Esophagus squamous epithelium (tissue), 5 donors: ENCODE results near the gene CEACAM16. TPM values are rescaled to one million over a fixed set of nuclear protein-coding genes. Genes with fewer than 3 reads are reported as not detected.

Source experiments
- DNase-seq: peaks from one replicate; lab custom pipeline; 2025; lab: John Stamatoyannopoulos, UW
- H3K27ac ChIP-seq, 4 donors: fragments of 200-600 bp; sonication (generic); one replicate each; pipeline ENCODE4 v1.5.1; 2016 to 2019; ENCODE audit warnings: mild to moderate bottlenecking in 1 of 4
- H3K27me3 ChIP-seq, 4 donors: fragments of 200-600 bp; sonication (generic); 1 replicate in 3 of 4; 2 replicates in 1 of 4; pipeline versions ENCODE4 v1.5.1 to v1.6.0; 2017 to 2021; ENCODE audit warnings: antibody characterized with exemption in 1 of 4
- H3K36me3 ChIP-seq, 3 donors: fragments of 200-600 bp; sonication (generic); one replicate each; pipeline ENCODE4 v1.5.1; 2016 to 2019
- H3K4me1 ChIP-seq, 3 donors: fragments of 200-600 bp; sonication (generic); one replicate each; pipeline ENCODE4 v1.5.1; 2017 to 2019
- H3K4me3 ChIP-seq, 4 donors: fragments of 200-600 bp; sonication (generic); 1 replicate in 3 of 4; 2 replicates in 1 of 4; pipeline ENCODE4 v1.5.1; 2016 to 2019; ENCODE audit warnings: mild to moderate bottlenecking in 2 of 4, moderate library complexity in 1 of 4
- H3K9me3 ChIP-seq, 3 donors: fragments of 200-600 bp; sonication (generic); one replicate each; pipeline ENCODE4 v1.5.1; 2016 to 2019
- POLR2A ChIP-seq, 4 donors: fragments of 450-650 bp; IDR thresholded peaks; one replicate each; pipeline ENCODE4 v1.6.1; 2017; ENCODE audit warnings: antibody characterized with exemption in 4 of 4, mild to moderate bottlenecking in 4 of 4, moderate library complexity in 3 of 4
- WGBS, 2 donors: methylation state at CpG; one replicate each; pipeline ENCODE4 v1.1.5; 2018; 5-methylcytosine and 5-hydroxymethylcytosine counted together
- intact Hi-C: fragments of 100-400 bp; cut with DNase I; formaldehyde crosslinking; loops from one replicate; pipeline ENCODE4 v1.15.0; 2022
- total RNA-seq, 4 donors: library from RNA; depleted of rRNA; stranded (reverse); fragments of >200 nt; gene quantifications; one replicate each; pipeline ENCODE4 v1.1.0, GENCODE V29; 2016
- TF ChIP-seq, protein P1 (sequence below), 6 experiments: fragments of 450-650 bp in 4 of 6; fragments of 200-600 bp in 2 of 6; sonication (generic) in 2 of 6; IDR thresholded peaks; one replicate each; pipeline ENCODE4 v1.5.1; 2016 to 2019; ENCODE audit warnings: antibody characterized with exemption in 6 of 6, mild to moderate bottlenecking in 4 of 6, moderate library complexity in 4 of 6
- donor health status: DM: yes; HTN: yes; CAD: no.

Gene CEACAM16
- total RNA-seq, 4 donors from 2014 or later = not detected

DNA sequence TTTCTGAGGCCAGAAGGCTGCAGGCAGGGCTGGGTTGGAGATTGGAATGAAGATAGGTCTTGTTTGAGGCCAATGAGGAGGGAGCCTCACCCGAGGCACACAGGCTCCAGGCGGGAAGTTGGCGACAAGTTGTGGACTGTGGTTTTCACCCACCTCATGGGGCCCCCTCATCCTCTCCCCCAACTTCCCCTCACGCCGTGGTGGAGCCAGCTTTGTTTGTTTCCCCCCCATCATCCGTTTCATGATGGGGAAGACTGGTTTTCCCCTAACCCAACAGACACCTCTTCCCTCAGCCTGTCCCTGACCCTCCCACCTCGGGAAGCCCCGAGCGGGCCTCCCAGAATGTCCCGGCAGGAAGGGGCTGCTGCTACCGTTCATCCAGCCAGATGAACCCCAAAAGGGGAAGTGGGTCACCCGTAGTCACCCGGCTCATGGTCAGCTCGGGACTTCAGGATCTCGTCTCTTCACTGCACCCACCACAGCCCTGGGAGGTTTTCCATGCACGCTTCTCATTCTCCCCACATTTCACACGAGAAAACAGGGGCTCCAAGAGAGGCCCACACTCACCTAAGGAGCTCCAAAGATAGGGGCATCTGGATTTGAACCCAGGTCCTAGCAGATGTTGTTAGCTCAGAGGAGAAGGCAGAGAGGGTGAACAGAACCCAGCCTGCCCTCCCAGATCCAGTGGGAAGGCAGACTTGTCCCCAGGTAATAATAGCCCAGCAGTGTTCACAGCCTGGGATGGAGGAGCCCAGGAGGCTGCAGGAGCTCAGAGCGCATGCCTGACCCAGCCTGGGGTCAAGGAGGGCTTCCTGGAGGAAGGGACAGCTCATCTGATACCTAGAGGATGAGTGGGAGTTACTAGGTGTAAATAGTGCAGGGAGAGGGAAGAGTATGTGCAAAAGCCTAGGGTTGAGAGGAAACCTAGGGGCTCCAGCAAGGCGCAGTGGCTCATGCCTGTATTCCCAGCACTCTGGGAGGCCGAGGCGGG is 23.5 kb downstream of the CEACAM16 start:
- Histone ChIP-seq H3K27me3 (no peaks in the 10 kb centered on the region), H3K4me1 (peaks cover 34 to 70% (median 57%) of the 10 kb centered on the region in 3 donors), H3K27ac (peak overlapping the region in 2 of 4 donors; percentile 2 to 62), H3K4me3 (no peak overlapping the region), H3K36me3 (no peaks in the 10 kb centered on the region), H3K9me3 (no peaks in the 10 kb centered on the region)
- no peak for DNase-seq
- 50 to 55% methylated on average over 7 to 8 of the region's 21 CpGs for WGBS, 2 donors
- intact Hi-C loops = loop anchor here (5.0 to 10.0 kb wide), 2 partner anchors 50 to 122 kb away; partner anchors contain the start of gene NECTIN2
- no peak for TF ChIP-seq POLR2A (IDR thresholded peaks at IDR 0.05)
- TF ChIP-seq, protein P1, sequence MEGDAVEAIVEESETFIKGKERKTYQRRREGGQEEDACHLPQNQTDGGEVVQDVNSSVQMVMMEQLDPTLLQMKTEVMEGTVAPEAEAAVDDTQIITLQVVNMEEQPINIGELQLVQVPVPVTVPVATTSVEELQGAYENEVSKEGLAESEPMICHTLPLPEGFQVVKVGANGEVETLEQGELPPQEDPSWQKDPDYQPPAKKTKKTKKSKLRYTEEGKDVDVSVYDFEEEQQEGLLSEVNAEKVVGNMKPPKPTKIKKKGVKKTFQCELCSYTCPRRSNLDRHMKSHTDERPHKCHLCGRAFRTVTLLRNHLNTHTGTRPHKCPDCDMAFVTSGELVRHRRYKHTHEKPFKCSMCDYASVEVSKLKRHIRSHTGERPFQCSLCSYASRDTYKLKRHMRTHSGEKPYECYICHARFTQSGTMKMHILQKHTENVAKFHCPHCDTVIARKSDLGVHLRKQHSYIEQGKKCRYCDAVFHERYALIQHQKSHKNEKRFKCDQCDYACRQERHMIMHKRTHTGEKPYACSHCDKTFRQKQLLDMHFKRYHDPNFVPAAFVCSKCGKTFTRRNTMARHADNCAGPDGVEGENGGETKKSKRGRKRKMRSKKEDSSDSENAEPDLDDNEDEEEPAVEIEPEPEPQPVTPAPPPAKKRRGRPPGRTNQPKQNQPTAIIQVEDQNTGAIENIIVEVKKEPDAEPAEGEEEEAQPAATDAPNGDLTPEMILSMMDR (IDR thresholded peaks at IDR 0.05) = no peak

DNA sequence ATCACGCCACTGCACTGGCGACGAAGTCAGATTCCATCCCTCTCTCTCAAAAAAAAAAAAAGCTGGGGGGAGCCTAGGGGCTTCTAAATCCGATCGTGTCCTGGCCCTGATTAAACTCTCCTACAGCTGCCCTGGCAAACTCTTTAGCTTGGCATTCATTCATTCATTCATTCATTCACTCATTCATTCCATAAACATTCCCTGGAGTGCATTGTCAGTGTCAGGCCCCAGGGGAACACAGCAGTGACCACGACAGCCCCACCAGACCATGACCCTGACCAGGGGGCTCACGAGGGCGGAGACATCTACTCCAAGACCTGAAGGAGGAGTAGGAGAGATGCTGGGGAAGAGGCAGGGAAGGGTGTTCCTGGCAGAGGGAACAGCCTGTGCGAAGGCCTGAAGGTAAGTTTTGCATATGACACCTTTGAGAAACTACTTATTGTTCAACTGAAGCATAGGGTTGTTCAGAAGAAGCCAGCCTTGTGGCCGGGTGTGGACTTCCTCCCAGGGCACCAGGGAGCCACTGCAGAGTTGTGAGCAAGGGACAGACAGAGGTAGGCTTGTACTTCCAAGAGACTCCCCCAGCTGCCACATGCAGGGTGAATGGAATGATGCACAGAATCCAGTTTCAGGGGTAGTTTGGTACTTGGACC is 24.5 kb downstream of the CEACAM16 start:
- H3K9me3 ChIP-seq = no peaks in the 10 kb centered on the region
- TF ChIP-seq POLR2A (IDR thresholded peaks at IDR 0.05) = no peak
- TF ChIP-seq, protein P1 (IDR thresholded peaks at IDR 0.05) = no peak
- peaks cover 32 to 65% (median 50%) of the 10 kb centered on the region in 3 donors for H3K4me1 ChIP-seq
- H3K36me3 ChIP-seq = no peaks in the 10 kb centered on the region
- no peaks in the 10 kb centered on the region for H3K27me3 ChIP-seq
- peak overlapping the region in 3 of 4 donors; percentile 2 to 68 (median 24) for H3K27ac ChIP-seq
- H3K4me3 ChIP-seq = no peak overlapping the region
- 33 to 37% methylated on average over 7 to 10 of the region's 10 CpGs for WGBS, 2 donors
- intact Hi-C loops = loop anchor here (5.0 to 10.0 kb wide), 2 partner anchors 49 to 121 kb away; partner anchors contain the start of gene NECTIN2
- no peak for DNase-seq

DNA sequence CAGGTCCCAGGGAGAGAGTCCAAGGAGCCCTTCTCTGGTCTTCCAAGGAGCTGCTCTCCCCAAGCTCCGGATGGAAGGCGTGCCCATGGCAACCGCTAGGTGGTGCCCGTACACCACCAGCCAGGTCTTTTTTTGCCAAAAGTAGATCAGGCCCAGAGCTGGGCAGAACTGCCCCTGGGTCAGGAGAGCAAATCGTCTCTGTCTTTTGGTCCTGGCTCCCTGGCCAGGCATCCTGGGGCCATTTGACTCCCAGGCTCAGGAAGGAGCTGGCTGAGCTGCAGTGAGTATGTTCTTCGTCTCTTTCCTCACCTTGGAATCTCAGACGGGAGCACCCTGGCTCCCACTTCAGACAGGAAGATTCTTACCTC is 25.0 kb downstream of the CEACAM16 start:
- Histone ChIP-seq H3K9me3 (no peaks in the 10 kb centered on the region), H3K4me1 (peaks cover 27 to 60% (median 45%) of the 10 kb centered on the region in 3 donors), H3K27me3 (no peaks in the 10 kb centered on the region), H3K4me3 (no peak overlapping the region), H3K36me3 (no peaks in the 10 kb centered on the region), H3K27ac (peak overlapping the region; percentile 24 to 68 (median 44))
- no peak for DNase-seq
- WGBS, 2 donors = 10% methylated on average over 3 of the region's 7 CpGs; no CpG with 5 or more reads in 1 of the 2 donors
- TF ChIP-seq, protein P1 (IDR thresholded peaks at IDR 0.05) = peak; percentile 97 to 99 (median 98)
- TF ChIP-seq POLR2A (IDR thresholded peaks at IDR 0.05) = no peak
- intact Hi-C loops = loop anchor here (5.0 to 10.0 kb wide), 2 partner anchors 48 to 121 kb away; partner anchors contain the start of gene NECTIN2

DNA sequence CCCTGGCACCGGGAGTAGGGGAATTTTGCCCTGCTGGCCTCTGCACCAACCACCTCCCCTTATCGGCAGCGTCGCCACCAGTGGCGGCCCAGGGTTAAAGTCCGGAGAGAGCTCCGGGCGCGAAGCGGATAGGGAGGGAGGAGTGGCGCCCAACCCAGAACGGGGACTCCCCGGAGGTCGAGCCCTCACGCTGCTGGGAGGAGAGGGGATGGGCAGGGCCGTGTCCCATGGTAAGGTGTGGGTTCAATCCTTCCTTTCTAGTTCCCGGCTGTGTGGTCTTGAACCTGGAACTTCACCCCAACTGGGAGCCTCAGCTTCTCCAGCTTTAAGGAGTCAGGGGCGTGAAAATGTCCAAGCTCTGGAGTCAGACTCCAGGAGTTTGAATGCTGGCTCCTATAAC is 26.3 kb downstream of the CEACAM16 start:
- Histone ChIP-seq H3K27ac (peak overlapping the region; percentile 25 to 68 (median 66)), H3K4me3 (peak overlapping the region in 2 of 4 donors; percentile 11 to 45), H3K27me3 (no peaks in the 10 kb centered on the region), H3K9me3 (no peaks in the 10 kb centered on the region), H3K36me3 (no peaks in the 10 kb centered on the region), H3K4me1 (peaks cover 24 to 54% (median 39%) of the 10 kb centered on the region in 3 donors)
- DNase-seq = no peak
- intact Hi-C loops = loop anchor here (10.0 kb wide), 1 partner anchor 120 kb away; the partner anchor contains the start of gene NECTIN2
- 35% methylated on average over 4 of the region's 18 CpGs; no CpG with 5 or more reads in 1 of the 2 donors for WGBS, 2 donors
- TF ChIP-seq POLR2A (IDR thresholded peaks at IDR 0.05) = no peak
- TF ChIP-seq, protein P1 (IDR thresholded peaks at IDR 0.05) = no peak
